ENCODE measurements around the gene RBL1.
"Not testable (repeated sequence)": the region's sequence is repeated elsewhere in the genome, so short reads cannot be mapped to it uniquely, and the experiment has no call there.

The RBL1 gene

GRCh38 chr20:37095599-37096414 is at the start of gene RBL1:
Gene RBL1, minus strand, starts transcription at chr20:37095997. Its CDS starts 69 bp downstream, at chr20:37095928.
- Mint-ChIP-seq H3K4me1 (peaks cover 38% of the 10 kb centered on the region), H3K27ac (peak within 1 kb of the TSS; percentile 100), H3K9me3 (no peaks in the 10 kb centered on the region), H3K36me3 (peaks cover 3% of the 10 kb centered on the region), H3K4me3 (peak within 1 kb of the TSS; percentile 99), H3K27me3 (no peaks in the 10 kb centered on the region)

GRCh38 chr20:37144856-37145404 is 49.1 kb upstream of the RBL1 start:
- Mint-ChIP-seq H3K27me3 (no peaks in the 10 kb centered on the region), H3K4me1 (no peaks in the 10 kb centered on the region), H3K9me3 (no peaks in the 10 kb centered on the region), H3K36me3 (no peaks in the 10 kb centered on the region), H3K4me3 (no peak overlapping the region), H3K27ac (no peak overlapping the region)

GRCh38 chr20:37142708-37143107 is 46.9 kb upstream of the RBL1 start:
- no peak overlapping the region for H3K27ac Mint-ChIP-seq
- no peaks in the 10 kb centered on the region for H3K27me3 Mint-ChIP-seq
- no peaks in the 10 kb centered on the region for H3K4me1 Mint-ChIP-seq
- no peak overlapping the region for H3K4me3 Mint-ChIP-seq
- no peaks in the 10 kb centered on the region for H3K36me3 Mint-ChIP-seq
- no peaks in the 10 kb centered on the region for H3K9me3 Mint-ChIP-seq

GRCh38 chr20:37137547-37137946 is 41.8 kb upstream of the RBL1 start:
- Mint-ChIP-seq H3K9me3 (no peaks in the 10 kb centered on the region), H3K27ac (no peak overlapping the region), H3K4me3 (no peak overlapping the region), H3K4me1 (no peaks in the 10 kb centered on the region), H3K27me3 (no peaks in the 10 kb centered on the region), H3K36me3 (no peaks in the 10 kb centered on the region)

DNA sequence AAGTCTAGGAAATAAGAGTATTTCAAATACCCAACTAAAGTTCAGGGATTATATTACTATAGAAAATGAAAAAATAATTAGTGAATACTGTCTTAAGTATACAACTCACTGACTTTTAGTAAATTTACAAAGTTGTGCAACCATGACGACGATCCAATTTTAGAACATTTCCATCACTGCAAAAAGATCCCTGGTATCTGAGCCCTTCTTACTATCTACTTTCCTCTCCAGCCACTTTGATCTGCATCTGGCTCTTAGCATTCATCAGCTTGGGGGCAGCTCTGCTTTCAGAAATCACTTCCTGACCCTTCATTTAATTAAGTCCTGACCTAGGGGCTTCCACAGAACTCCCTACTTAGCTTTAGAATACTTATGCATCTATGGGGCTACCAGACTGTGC is 38.2 kb upstream of the RBL1 start:
- H3K9me3 Mint-ChIP-seq = no peaks in the 10 kb centered on the region
- H3K36me3 Mint-ChIP-seq = no peaks in the 10 kb centered on the region
- no peak overlapping the region for H3K4me3 Mint-ChIP-seq
- no peaks in the 10 kb centered on the region for H3K4me1 Mint-ChIP-seq
- H3K27me3 Mint-ChIP-seq = no peaks in the 10 kb centered on the region
- no peak overlapping the region for H3K27ac Mint-ChIP-seq

- Mint-ChIP-seq H3K27me3 (no peaks in the 10 kb centered on the region), H3K4me1 (no peaks in the 10 kb centered on the region), H3K36me3 (no peaks in the 10 kb centered on the region), H3K4me3 (no peak overlapping the region), H3K27ac (peak overlapping the region; percentile 35), H3K9me3 (no peaks in the 10 kb centered on the region)
Measured at GRCh38 chr20:37131486-37131885, 35.7 kb upstream of the RBL1 start.

- Mint-ChIP-seq H3K9me3 (no peaks in the 10 kb centered on the region), H3K36me3 (no peaks in the 10 kb centered on the region), H3K27me3 (no peaks in the 10 kb centered on the region), H3K27ac (no peak overlapping the region), H3K4me3 (no peak overlapping the region), H3K4me1 (no peaks in the 10 kb centered on the region)
Measured at GRCh38 chr20:37128803-37129202, 33.0 kb upstream of the RBL1 start.

GRCh38 chr20:37126290-37126689 is 30.5 kb upstream of the RBL1 start:
- H3K27me3 Mint-ChIP-seq, H3K9me3 Mint-ChIP-seq, H3K36me3 Mint-ChIP-seq, H3K4me3 Mint-ChIP-seq, H3K27ac Mint-ChIP-seq, H3K4me1 Mint-ChIP-seq: not testable (repeated sequence)

- Mint-ChIP-seq H3K4me3 (no peak overlapping the region), H3K4me1 (no peaks in the 10 kb centered on the region), H3K27me3 (no peaks in the 10 kb centered on the region), H3K9me3 (no peaks in the 10 kb centered on the region), H3K27ac (no peak overlapping the region), H3K36me3 (no peaks in the 10 kb centered on the region)
Measured at GRCh38 chr20:37123441-37123840, 27.6 kb upstream of the RBL1 start.

- Mint-ChIP-seq H3K36me3 (no peaks in the 10 kb centered on the region), H3K27ac (no peak overlapping the region)
Measured at GRCh38 chr20:37120497-37120896, 24.7 kb upstream of the RBL1 start.

DNA sequence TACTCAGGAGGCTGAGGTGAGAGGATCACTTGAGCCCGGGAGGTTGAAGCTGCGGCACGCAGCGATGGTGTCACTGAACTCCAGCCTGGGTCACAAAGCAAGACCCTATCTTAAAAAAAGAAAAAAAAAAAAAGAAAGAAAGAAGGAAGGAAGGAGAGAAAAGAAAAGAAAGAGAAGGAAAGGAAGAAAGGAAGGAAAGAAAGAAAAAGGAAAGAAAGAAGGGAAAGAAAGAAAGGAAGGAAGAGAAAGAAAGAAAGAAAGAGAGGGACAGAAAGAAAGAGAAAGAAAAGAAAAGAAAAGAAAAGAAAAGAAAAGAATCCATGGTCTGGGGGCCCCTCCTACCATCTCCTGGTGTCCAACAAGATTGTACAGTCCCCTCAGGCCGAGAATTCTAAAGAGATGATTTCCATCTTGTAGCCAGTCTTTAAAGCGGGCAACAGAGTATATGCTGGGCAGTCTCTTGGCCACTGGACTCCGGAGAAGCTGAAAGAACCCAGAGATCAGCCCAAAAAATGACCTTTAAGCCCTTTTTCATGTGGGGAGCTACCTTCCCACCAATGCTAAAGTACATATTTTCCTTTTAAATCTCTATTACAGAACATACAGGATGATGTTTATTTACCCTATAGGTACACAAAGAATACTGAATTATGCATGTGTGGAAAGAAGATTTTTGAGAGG is 23.7 kb upstream of the RBL1 start:
- H3K27ac Mint-ChIP-seq = no peak overlapping the region
- no peaks in the 10 kb centered on the region for H3K4me1 Mint-ChIP-seq
- H3K27me3 Mint-ChIP-seq = no peaks in the 10 kb centered on the region
- H3K4me3 Mint-ChIP-seq = no peak overlapping the region
- H3K9me3 Mint-ChIP-seq = no peaks in the 10 kb centered on the region
- H3K36me3 Mint-ChIP-seq = no peaks in the 10 kb centered on the region

More at GRCh38 chr20:37120497-37120896, 24.7 kb upstream of the RBL1 start:
- no peaks in the 10 kb centered on the region for H3K27me3 Mint-ChIP-seq
- no peaks in the 10 kb centered on the region for H3K4me1 Mint-ChIP-seq
- H3K9me3 Mint-ChIP-seq = no peaks in the 10 kb centered on the region
- no peak overlapping the region for H3K4me3 Mint-ChIP-seq

DNA sequence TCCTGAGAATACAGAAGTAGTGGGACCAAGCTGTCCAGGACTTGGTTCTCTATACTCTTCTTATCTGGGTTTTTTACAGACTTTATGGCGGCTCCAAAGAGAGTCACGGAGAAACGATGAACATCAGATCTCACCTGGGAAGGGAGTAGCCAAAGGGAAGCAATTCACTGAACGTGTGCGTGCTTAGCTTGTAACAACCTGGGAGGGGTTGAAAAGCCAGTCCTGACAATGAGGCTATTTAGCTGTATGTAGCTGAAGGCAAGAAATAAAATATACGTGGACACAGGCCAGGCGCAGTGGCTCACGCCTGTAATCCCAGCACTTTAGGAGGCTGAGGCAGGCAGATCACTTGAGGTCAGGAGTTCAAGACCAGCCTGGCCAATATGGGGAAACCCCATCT is 18.2 kb upstream of the RBL1 start:
- no peaks in the 10 kb centered on the region for H3K9me3 Mint-ChIP-seq
- no peaks in the 10 kb centered on the region for H3K27me3 Mint-ChIP-seq
- H3K36me3 Mint-ChIP-seq = no peaks in the 10 kb centered on the region
- H3K4me1 Mint-ChIP-seq = no peaks in the 10 kb centered on the region
- no peak overlapping the region for H3K27ac Mint-ChIP-seq
- H3K4me3 Mint-ChIP-seq = no peak overlapping the region

DNA sequence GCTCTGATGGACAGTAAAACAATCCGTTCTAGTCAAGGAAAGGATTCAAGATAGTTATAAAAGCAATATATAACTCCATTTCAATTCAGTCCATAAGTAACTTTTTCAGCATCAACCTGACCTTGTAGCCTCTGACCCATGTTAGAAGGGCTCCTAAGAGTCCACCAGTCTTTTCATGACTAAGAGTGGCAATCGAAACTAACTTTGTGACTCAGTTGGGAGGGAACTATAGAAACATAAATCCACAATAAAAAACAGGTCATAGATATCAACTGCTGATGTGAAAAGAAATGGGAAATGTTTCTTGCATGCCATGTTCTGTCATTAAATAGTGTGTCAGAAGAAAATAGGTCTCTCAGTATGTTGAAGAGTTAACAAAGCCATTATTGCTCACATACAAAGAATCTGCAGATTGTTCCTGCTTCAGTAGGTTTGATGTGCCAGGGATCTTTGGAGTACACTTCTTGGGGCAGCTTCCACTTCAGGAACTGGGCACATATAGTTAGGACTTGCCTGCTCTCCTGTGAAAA is 16.2 kb upstream of the RBL1 start:
- H3K27me3 Mint-ChIP-seq = no peaks in the 10 kb centered on the region
- no peak overlapping the region for H3K4me3 Mint-ChIP-seq
- no peaks in the 10 kb centered on the region for H3K9me3 Mint-ChIP-seq
- H3K4me1 Mint-ChIP-seq = no peaks in the 10 kb centered on the region
- no peaks in the 10 kb centered on the region for H3K36me3 Mint-ChIP-seq
- H3K27ac Mint-ChIP-seq = no peak overlapping the region

GRCh38 chr20:37108676-37109075 is 12.9 kb upstream of the RBL1 start:
- H3K9me3 Mint-ChIP-seq = no peaks in the 10 kb centered on the region
- H3K27ac Mint-ChIP-seq = no peak overlapping the region
- H3K27me3 Mint-ChIP-seq = no peaks in the 10 kb centered on the region
- no peaks in the 10 kb centered on the region for H3K4me1 Mint-ChIP-seq
- no peaks in the 10 kb centered on the region for H3K36me3 Mint-ChIP-seq
- no peak overlapping the region for H3K4me3 Mint-ChIP-seq

DNA sequence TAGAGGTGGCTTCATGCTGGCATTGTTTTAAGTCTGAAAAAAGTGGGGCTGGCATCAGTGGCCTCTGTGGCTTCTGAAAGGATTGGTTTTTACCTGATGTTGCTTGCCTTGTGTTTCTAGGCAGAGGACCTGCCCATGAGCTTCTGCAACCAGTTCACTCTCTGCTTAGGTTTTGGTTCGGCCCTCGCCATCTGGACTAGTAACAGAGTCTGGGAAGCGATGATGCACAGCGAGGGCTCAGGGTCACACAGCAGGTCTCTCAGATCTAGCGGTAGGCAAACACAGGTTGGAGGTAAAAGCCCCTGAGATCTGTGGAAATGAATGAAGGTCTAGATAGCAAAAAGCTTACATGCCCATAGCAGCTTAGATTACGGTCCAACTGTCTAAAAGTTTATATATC is 6.8 kb upstream of the RBL1 start:
- Mint-ChIP-seq H3K36me3 (no peaks in the 10 kb centered on the region), H3K4me3 (no peak overlapping the region), H3K27me3 (no peaks in the 10 kb centered on the region), H3K4me1 (no peaks in the 10 kb centered on the region), H3K27ac (no peak overlapping the region), H3K9me3 (no peaks in the 10 kb centered on the region)

DNA sequence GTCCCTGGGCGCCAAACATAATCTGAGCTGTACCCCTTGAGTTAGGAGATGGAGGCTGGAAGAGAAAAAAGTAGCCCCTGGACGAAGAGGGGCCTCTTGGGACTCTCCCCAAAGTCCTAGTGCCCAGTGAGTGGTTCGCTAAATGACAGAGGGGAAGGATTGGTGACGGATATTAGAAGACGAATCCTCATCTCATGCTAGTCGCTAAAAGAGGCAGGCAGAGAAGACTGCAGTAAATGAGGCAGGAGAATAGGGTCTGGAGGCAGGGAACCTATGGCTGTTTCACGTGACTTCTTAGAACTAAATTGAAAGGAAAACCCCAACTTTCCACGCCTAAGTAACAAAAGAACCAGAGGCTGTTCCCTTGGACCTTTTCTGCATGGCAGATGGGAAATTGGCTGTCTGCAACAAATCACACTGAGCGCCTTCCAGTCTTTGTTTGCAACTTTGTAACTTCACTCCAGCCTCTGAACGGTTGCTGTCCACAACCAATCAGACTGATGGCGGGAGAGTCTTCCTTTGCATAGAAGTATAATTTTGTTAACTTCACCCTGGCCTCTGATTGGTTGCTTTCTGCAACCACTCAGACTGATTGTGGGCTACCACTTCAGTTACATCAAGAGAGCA is 731 bp upstream of the RBL1 start:
- no peaks in the 10 kb centered on the region for H3K27me3 Mint-ChIP-seq
- H3K9me3 Mint-ChIP-seq = no peaks in the 10 kb centered on the region
- H3K27ac Mint-ChIP-seq = peak overlapping the region; percentile 100
- H3K4me3 Mint-ChIP-seq = peak overlapping the region; percentile 99
- H3K36me3 Mint-ChIP-seq = peaks cover 1% of the 10 kb centered on the region
- H3K4me1 Mint-ChIP-seq = peaks cover 35% of the 10 kb centered on the region

Measured in activated naive CD4-positive, alpha-beta T cell treated with anti-CD3 and anti-CD28 coated beads, Interleukin-2, amount 50 U/mL, for 24 hours (primary cell).